A549 (cell line): ENCODE measurements around the gene UROC1. TPM values are rescaled to one million over a fixed set of nuclear protein-coding genes. Genes with fewer than 3 reads are reported as not detected.

Experiments
- ATAC-seq, 2 experiments: fragments of 200-7000 bp in 1 of 2; fragments of >200 bp in 1 of 2; cut with Nextera tagmentation in 1 of 2; cut with Tn5 transposase in 1 of 2; 3 replicates each; pipeline versions ENCODE4 v1.8.0 to v1.9.1; 2018 to 2020; ENCODE audit warnings: mild to moderate bottlenecking in 1 of 2, moderate library complexity in 1 of 2
- CTCF ChIA-PET: fragments of 300-600 bp; sonication (Branson Sonifier 250); formaldehyde crosslinking; extraction: SDS; loops from one replicate; lab custom pipeline; 2021; ENCODE audit warnings: antibody characterized with exemption, inconsistent platforms; lab: Yijun Ruan, JAX
- POLR2A ChIA-PET: fragments of 350-600 bp; formaldehyde crosslinking; extraction: SDS; loops from one replicate; lab custom pipeline; 2021; ENCODE audit warnings: antibody characterized with exemption, inconsistent platforms; lab: Yijun Ruan, JAX
- DNase-seq, 2 experiments: peaks; one replicate each; pipeline versions ENCODE4 v3.0.0 to v3.0.0-alpha.2; 2011 to 2016; ENCODE audit warnings: low read depth in 1 of 2, low spot score in 1 of 2
- FAIRE-seq: peaks from 2 replicates; lab custom pipeline; 2011; peaks lifted over from hg19 to GRCh38; lab: Jason Lieb, UNC
- H3K27ac ChIP-seq, 2 experiments: fragments of >200 bp; sonication (Bioruptor Twin); formaldehyde crosslinking; 3 replicates each; pipeline ENCODE4 v1.5.1; 2016 to 2017
- H3K4me1 ChIP-seq: fragments of >200 bp; sonication (Bioruptor Twin); formaldehyde crosslinking; 3 replicates; pipeline ENCODE4 v1.6.1; 2016
- H3K4me2 ChIP-seq: fragments of >200 bp; sonication (Bioruptor Twin); formaldehyde crosslinking; 3 replicates; pipeline ENCODE4 v1.6.1; 2016
- H3K4me3 ChIP-seq: fragments of >200 bp; sonication (Bioruptor Twin); formaldehyde crosslinking; 3 replicates; pipeline ENCODE4 v1.5.1; 2016
- H3K9me3 ChIP-seq: fragments of >200 bp; sonication (Bioruptor Twin); formaldehyde crosslinking; 3 replicates; pipeline ENCODE4 v1.6.1; 2016
- ATOH8 ChIP-seq: fragments of 250-450 bp; sonication (Bioruptor Pico); IDR thresholded peaks from 2 replicates; pipeline ENCODE4 v1.5.0; 2020; ENCODE audit warnings: low read depth, mild to moderate bottlenecking, moderate library complexity
- BHLHE40 ChIP-seq: IDR thresholded peaks from 2 replicates; pipeline ENCODE4 v1.6.1; 2012; ENCODE audit warnings: low read depth, low read length, inconsistent platforms
- CBX8 ChIP-seq: fragments of 200-600 bp; sonication (generic); IDR thresholded peaks from 2 replicates; pipeline ENCODE4 v1.6.1; 2016
- CHD2 ChIP-seq: fragments of 150-350 bp; IDR thresholded peaks from 2 replicates; pipeline ENCODE4 v1.6.1; 2014; ENCODE audit warnings: low read length; ENCODE audit not compliant: partially characterized antibody
- CHD4 ChIP-seq: fragments of 200-600 bp; sonication (generic); IDR thresholded peaks from 2 replicates; pipeline ENCODE4 v1.6.1; 2016; ENCODE audit warnings: antibody characterized with exemption, mild to moderate bottlenecking, borderline replicate concordance
- EHF ChIP-seq: fragments of 250-450 bp; sonication (Bioruptor Pico); IDR thresholded peaks from 2 replicates; pipeline ENCODE4 v1.5.0; 2020; ENCODE audit warnings: mild to moderate bottlenecking
- ELK1 ChIP-seq: fragments of 150-350 bp; IDR thresholded peaks from 2 replicates; pipeline ENCODE4 v1.6.1; 2014; ENCODE audit warnings: low read depth, mild to moderate bottlenecking, low read length
- EP300 ChIP-seq, 2 experiments: fragments of >200 bp; sonication (Bioruptor Twin); formaldehyde crosslinking; IDR thresholded peaks; 2 replicates in 1 of 2; 3 replicates in 1 of 2; pipeline ENCODE4 v1.6.1; 2016 to 2017
- ESRRA ChIP-seq: fragments of 150-350 bp; IDR thresholded peaks from 2 replicates; pipeline ENCODE4 v1.6.1; 2014; ENCODE audit warnings: mild to moderate bottlenecking, low read length, borderline replicate concordance
- FOSB ChIP-seq: fragments of 250-450 bp; sonication (Bioruptor Pico); IDR thresholded peaks from 2 replicates; pipeline ENCODE4 v1.5.0; 2020; ENCODE audit warnings: mild to moderate bottlenecking, moderate library complexity
- FOSL2 ChIP-seq, 2 experiments: fragments of 450-650 bp in 1 of 2; fragments of >200 bp in 1 of 2; sonication (Bioruptor Twin) in 1 of 2; formaldehyde crosslinking; IDR thresholded peaks; 2 replicates each; pipeline versions ENCODE4 v1.5.0 to v1.6.1; 2016 to 2020; ENCODE audit warnings: mild to moderate bottlenecking in 1 of 2, moderate library complexity in 1 of 2
- FOXS1 ChIP-seq: fragments of 250-450 bp; sonication (Bioruptor Pico); IDR thresholded peaks from 2 replicates; pipeline ENCODE4 v1.5.0; 2020; ENCODE audit warnings: mild to moderate bottlenecking, moderate library complexity
- GATA3 ChIP-seq: IDR thresholded peaks from 2 replicates; pipeline ENCODE4 v1.6.1; 2012; ENCODE audit warnings: borderline replicate concordance
- HEYL ChIP-seq: fragments of 250-450 bp; sonication (Bioruptor Pico); IDR thresholded peaks from 2 replicates; pipeline ENCODE4 v1.8.0; 2021; ENCODE audit warnings: mild to moderate bottlenecking, moderate library complexity
- HMGXB4 ChIP-seq: fragments of 250-450 bp; sonication (Bioruptor Pico); IDR thresholded peaks from 2 replicates; pipeline ENCODE4 v1.5.0; 2021; ENCODE audit warnings: mild to moderate bottlenecking, moderate library complexity, borderline replicate concordance
- HOXA7 ChIP-seq: fragments of 250-450 bp; sonication (Bioruptor Pico); IDR thresholded peaks from 2 replicates; pipeline ENCODE4 v1.5.0; 2020; ENCODE audit warnings: mild to moderate bottlenecking, moderate library complexity
- MAX ChIP-seq: IDR thresholded peaks from 2 replicates; pipeline ENCODE4 v1.6.1; 2012
- MYC ChIP-seq: IDR thresholded peaks from 2 replicates; pipeline ENCODE4 v1.6.1; 2012; ENCODE audit warnings: mild to moderate bottlenecking, inconsistent platforms, low read length, improper control_type of control experiment, borderline replicate concordance
- PBX3 ChIP-seq: IDR thresholded peaks from 2 replicates; pipeline ENCODE4 v1.6.1; 2012
- RARB ChIP-seq: fragments of 250-450 bp; sonication (Bioruptor Pico); IDR thresholded peaks from 2 replicates; pipeline ENCODE4 v1.8.0; 2021; ENCODE audit warnings: mild to moderate bottlenecking, moderate library complexity
- RCOR1 ChIP-seq: fragments of 150-350 bp; IDR thresholded peaks from 2 replicates; pipeline ENCODE4 v1.6.1; 2014; ENCODE audit warnings: antibody characterized with exemption, low read length, low read depth
- REST ChIP-seq: fragments of 200-600 bp; sonication (generic); IDR thresholded peaks from 2 replicates; pipeline ENCODE4 v1.6.1; 2016; ENCODE audit warnings: antibody characterized with exemption, mild to moderate bottlenecking, moderate library complexity
- RNF2 ChIP-seq: fragments of 200-600 bp; sonication (generic); IDR thresholded peaks from 2 replicates; pipeline ENCODE4 v1.6.1; 2016; ENCODE audit warnings: low read depth, mild to moderate bottlenecking, antibody characterized with exemption, moderate library complexity, borderline replicate concordance
- SREBF2 ChIP-seq: fragments of 450-650 bp; IDR thresholded peaks from 2 replicates; pipeline ENCODE4 v1.6.1; 2014; ENCODE audit warnings: mild to moderate bottlenecking, moderate library complexity
- TFCP2L1 ChIP-seq: fragments of 250-450 bp; sonication (Bioruptor Pico); IDR thresholded peaks from 2 replicates; pipeline ENCODE4 v1.5.0; 2021; ENCODE audit warnings: mild to moderate bottlenecking
- TP53 ChIP-seq: fragments of 250-450 bp; sonication (Bioruptor Pico); IDR thresholded peaks from 2 replicates; pipeline ENCODE4 v1.5.0; 2021; ENCODE audit warnings: mild to moderate bottlenecking, moderate library complexity
- ZSCAN20 ChIP-seq: fragments of 250-450 bp; sonication (Bioruptor Pico); IDR thresholded peaks from 2 replicates; pipeline ENCODE4 v1.8.0; 2022; ENCODE audit warnings: mild to moderate bottlenecking, moderate library complexity
- WGBS: methylation state at CpG from one replicate; pipeline ENCODE4 v1.1.6; 2017; ENCODE audit errors: missing lambda C conversion rate; 5-methylcytosine and 5-hydroxymethylcytosine counted together
- polyA plus RNA-seq, 4 experiments: library from polyadenylated mRNA; depleted of rRNA in 3 of 4; stranded (reverse); fragments of >200 nt; fragmentation: RNase III in 1 of 4; extraction: RNeasy Plus Mini Kit Qiagen cat#74134 plus additional on column Dnase treatment in 1 of 4; gene quantifications; 2 replicates in 3 of 4; 3 replicates in 1 of 4; pipeline ENCODE4 v1.2.3, GENCODE V29; 2011 to 2017

UROC1 gene
- polyA plus RNA-seq, 2 of the 4 experiments (the other 2 are of a cell fraction): not detected

- DNase-seq (no peak), FAIRE-seq (no peak), ATAC-seq (no peak)
- H3K4me1 ChIP-seq: peaks cover 26% of the 10 kb centered on the region
- H3K27ac ChIP-seq: no peak overlapping the region
- H3K4me3 ChIP-seq: no peak overlapping the region
- 94% methylated on average over 10 of the region's 11 CpGs for WGBS
- POLR2A ChIA-PET: no interaction called here
- no peaks in the 10 kb centered on the region for H3K9me3 ChIP-seq
- CTCF ChIA-PET: no interaction called here
- no peak overlapping the region for H3K4me2 ChIP-seq
- TF ChIP-seq CBX8: no peak
- no peak for TF ChIP-seq MAX
- no peak for TF ChIP-seq HMGXB4 (CRISPR knock-in tag)
- TF ChIP-seq EP300 (IDR thresholded peaks at IDR 0.05): no peak
- no peak for TF ChIP-seq ESRRA
- TF ChIP-seq FOXS1 (CRISPR knock-in tag): no peak
- no peak for TF ChIP-seq PBX3
- no peak for TF ChIP-seq TFCP2L1 (CRISPR knock-in tag)
- TF ChIP-seq RARB (CRISPR knock-in tag): no peak
- no peak for TF ChIP-seq FOSB (CRISPR knock-in tag)
- TF ChIP-seq GATA3: no peak
- TF ChIP-seq RCOR1: no peak
- TF ChIP-seq ELK1: no peak
- TF ChIP-seq HOXA7: no peak
- no peak for TF ChIP-seq FOSL2 (IDR thresholded peaks at IDR 0.05)
- TF ChIP-seq FOSL2 (CRISPR knock-in tag; IDR thresholded peaks at IDR 0.05): no peak
- no peak for TF ChIP-seq SREBF2
Measured at GRCh38 chr3:126469479-126469878, 48.1 kb downstream of the UROC1 start.

GRCh38 chr3:126468028-126468891 is 49.3 kb downstream of the UROC1 start:
- ATAC-seq (no peak), FAIRE-seq (no peak), DNase-seq (no peak)
- POLR2A ChIA-PET: no interaction called here
- CTCF ChIA-PET: no interaction called here
- TF ChIP-seq HEYL (CRISPR knock-in tag): no peak
- no peak for TF ChIP-seq MYC
- no peak for TF ChIP-seq BHLHE40
- no peak for TF ChIP-seq TP53 (CRISPR knock-in tag)
- TF ChIP-seq REST: no peak
- no peak for TF ChIP-seq ZSCAN20
- TF ChIP-seq CHD2: no peak
- no peak for TF ChIP-seq CHD4
- TF ChIP-seq GATA3: no peak
- no peak for TF ChIP-seq EP300 (IDR thresholded peaks at IDR 0.05)
- no peak for TF ChIP-seq EHF (CRISPR knock-in tag)
- no peak for TF ChIP-seq ATOH8 (CRISPR knock-in tag)
- TF ChIP-seq RNF2: no peak
- WGBS: 74% methylated on average over 6 of the region's 13 CpGs
- Histone ChIP-seq H3K9me3 (no peaks in the 10 kb centered on the region), H3K4me1 (peaks cover 19% of the 10 kb centered on the region), H3K4me2 (no peak overlapping the region), H3K27ac (no peak overlapping the region), H3K4me3 (no peak overlapping the region)
